GM10266 (cell line): ENCODE data around the gene SAP30BP.

Source experiments
- DNase-seq: peaks from one replicate; pipeline ENCODE4 v3.0.0; 2012; ENCODE audit errors: extremely low spot score
- TF ChIP-seq, protein P1 (sequence below): IDR thresholded peaks from 2 replicates; pipeline ENCODE4 v1.5.1; 2012; ENCODE audit warnings: mild to moderate bottlenecking, low read depth; ENCODE audit not compliant: control insufficient read depth, insufficient read depth; ENCODE audit errors: missing control alignments

SAP30BP gene

GRCh38 chr17:75666959-75667790, at the start of gene SAP30BP, which contains the start of gene RECQL5:
Gene SAP30BP (plus strand): TSS chr17:75667338. CDS start chr17:75667373, 35 bp downstream.
Gene RECQL5 (minus strand): TSS chr17:75667154. CDS start chr17:75666557, 597 bp downstream.
- TF ChIP-seq, protein P1, sequence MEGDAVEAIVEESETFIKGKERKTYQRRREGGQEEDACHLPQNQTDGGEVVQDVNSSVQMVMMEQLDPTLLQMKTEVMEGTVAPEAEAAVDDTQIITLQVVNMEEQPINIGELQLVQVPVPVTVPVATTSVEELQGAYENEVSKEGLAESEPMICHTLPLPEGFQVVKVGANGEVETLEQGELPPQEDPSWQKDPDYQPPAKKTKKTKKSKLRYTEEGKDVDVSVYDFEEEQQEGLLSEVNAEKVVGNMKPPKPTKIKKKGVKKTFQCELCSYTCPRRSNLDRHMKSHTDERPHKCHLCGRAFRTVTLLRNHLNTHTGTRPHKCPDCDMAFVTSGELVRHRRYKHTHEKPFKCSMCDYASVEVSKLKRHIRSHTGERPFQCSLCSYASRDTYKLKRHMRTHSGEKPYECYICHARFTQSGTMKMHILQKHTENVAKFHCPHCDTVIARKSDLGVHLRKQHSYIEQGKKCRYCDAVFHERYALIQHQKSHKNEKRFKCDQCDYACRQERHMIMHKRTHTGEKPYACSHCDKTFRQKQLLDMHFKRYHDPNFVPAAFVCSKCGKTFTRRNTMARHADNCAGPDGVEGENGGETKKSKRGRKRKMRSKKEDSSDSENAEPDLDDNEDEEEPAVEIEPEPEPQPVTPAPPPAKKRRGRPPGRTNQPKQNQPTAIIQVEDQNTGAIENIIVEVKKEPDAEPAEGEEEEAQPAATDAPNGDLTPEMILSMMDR: no peak
- peak; percentile 90 for DNase-seq

DNA sequence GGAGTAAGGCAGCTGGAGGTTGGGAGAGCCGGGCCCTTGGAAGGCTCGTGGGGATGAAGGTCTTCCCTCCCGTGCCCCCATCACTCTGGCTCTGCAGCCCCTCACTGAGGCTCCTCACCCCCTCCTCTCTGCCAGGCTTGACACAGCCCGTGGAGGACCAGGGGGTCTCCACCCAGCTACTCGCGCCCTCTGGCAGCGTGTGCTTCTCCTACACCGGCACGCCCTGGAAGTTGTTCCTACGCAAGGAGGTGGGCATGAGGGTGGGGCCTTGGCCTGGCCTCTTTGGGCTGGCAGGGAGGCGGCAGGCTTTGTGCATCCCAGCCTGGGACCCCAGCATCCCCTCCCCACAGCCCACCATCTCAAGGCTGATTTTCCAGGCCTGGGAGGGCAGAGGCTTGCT, 49.5 kb upstream of the SAP30BP start:
- no peak for DNase-seq

DNA sequence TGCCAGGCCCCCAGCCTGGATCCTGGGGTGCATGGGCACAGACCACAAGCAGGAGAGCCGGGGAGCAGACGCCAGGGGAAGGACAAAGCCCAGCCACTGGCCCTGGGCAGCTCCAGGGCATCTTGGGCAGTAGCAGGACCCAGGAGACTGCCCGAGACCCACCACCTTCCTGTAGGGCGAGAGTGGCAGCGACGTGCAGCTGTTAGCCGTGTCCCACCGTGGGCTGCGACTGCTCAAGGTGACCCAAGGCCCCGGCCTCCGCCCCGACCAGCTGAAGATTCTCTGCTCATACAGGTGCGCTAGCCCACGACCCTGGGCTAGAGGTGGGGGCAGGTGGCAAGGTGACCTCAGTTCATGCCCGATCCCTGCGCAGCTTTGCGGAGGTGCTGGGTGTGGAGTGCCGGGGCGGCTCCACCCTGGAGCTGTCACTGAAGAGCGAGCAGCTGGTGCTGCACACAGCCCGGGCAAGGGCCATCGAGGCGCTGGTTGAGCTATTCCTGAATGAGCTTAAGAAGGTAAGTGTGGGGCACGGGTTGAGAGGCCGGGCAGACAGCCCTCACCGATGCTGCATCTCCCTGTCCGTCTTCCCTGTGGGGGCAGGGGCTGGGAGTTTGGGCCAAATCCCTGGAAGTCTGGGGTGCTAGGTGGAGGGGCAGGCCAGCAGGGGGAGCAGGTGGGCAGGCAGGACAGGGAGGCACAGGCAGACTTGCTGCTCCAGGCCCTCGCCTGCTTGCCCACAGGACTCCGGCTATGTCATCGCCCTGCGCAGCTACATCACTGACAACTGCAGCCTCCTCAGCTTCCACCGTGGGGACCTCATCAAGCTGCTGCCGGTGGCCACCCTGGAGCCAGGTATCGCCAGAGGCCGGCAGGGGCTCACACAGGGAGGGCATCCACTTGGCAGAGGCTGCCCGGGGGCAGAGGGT, 47.4 kb upstream of the SAP30BP start:
- TF ChIP-seq, protein P1: peak; percentile 41
- DNase-seq: no peak

More for the DNA sequence above, 49.5 kb upstream of the SAP30BP start:
- TF ChIP-seq, protein P1: no peak

- TF ChIP-seq, protein P1: no peak
- DNase-seq: no peak
Measured at GRCh38 chr17:75621489-75621888, 45.6 kb upstream of the SAP30BP start.

- no peak for DNase-seq
- TF ChIP-seq, protein P1: no peak
Measured at GRCh38 chr17:75622076-75622475, 45.1 kb upstream of the SAP30BP start.

GRCh38 chr17:75622771-75623273, 44.3 kb upstream of the SAP30BP start:
- no peak for DNase-seq
- TF ChIP-seq, protein P1: no peak
